Smooth muscle cell of the brain vasculature (primary cell): ENCODE measurements around the gene HOXA9.

Experiments used
- DNase-seq: peaks from one replicate; pipeline ENCODE4 v3.0.0-alpha.2; 2012; ENCODE audit warnings: low read depth, low spot score

The HOXA9 gene

GRCh38 chr7:27126596-27127327, 38.6 kb downstream of the HOXA9 start:
- DNase-seq, result no peak

GRCh38 chr7:27125986-27126394, 39.3 kb downstream of the HOXA9 start:
- no peak for DNase-seq

GRCh38 chr7:27124902-27125689, 40.2 kb downstream of the HOXA9 start:
- DNase-seq, result no peak

- DNase-seq, result no peak
Measured at GRCh38 chr7:27124096-27124901, 41.0 kb downstream of the HOXA9 start.

GRCh38 chr7:27123477-27124053, 41.8 kb downstream of the HOXA9 start:
- no peak for DNase-seq

- no peak for DNase-seq
Measured at GRCh38 chr7:27123007-27123476, 42.3 kb downstream of the HOXA9 start.

- no peak for DNase-seq
Measured at GRCh38 chr7:27122077-27122910, 43.0 kb downstream of the HOXA9 start.

- DNase-seq, result no peak
Measured at GRCh38 chr7:27121684-27122076, 43.7 kb downstream of the HOXA9 start.

GRCh38 chr7:27119412-27119911, 45.9 kb downstream of the HOXA9 start:
- DNase-seq, result no peak

- DNase-seq, result no peak
Measured at GRCh38 chr7:27118580-27118979, 46.8 kb downstream of the HOXA9 start.

GRCh38 chr7:27117887-27118491, 47.3 kb downstream of the HOXA9 start:
- DNase-seq, result no peak

- DNase-seq, result no peak
Measured at GRCh38 chr7:27116962-27117886, 48.1 kb downstream of the HOXA9 start.

- DNase-seq, result no peak
Measured at GRCh38 chr7:27116031-27116961, 49.0 kb downstream of the HOXA9 start.

GRCh38 chr7:27115221-27116026, 49.9 kb downstream of the HOXA9 start:
- no peak for DNase-seq

GRCh38 chr7:27114881-27115220, 50.5 kb downstream of the HOXA9 start:
- no peak for DNase-seq

GRCh38 chr7:27113991-27114769, 51.2 kb downstream of the HOXA9 start:
- no peak for DNase-seq
